ENCODE measurements around the gene ALB. TPM values are rescaled to one million over a fixed set of nuclear protein-coding genes. Genes with fewer than 3 reads are reported as not detected.

Gene ALB
- total and polyA plus RNA-seq, 2 of the 8 experiments (the other 6 are each of a cell fraction or from before 2014, with no cell fraction given): 0.12 TPM; not detected in 1

- H3K4ac ChIP-seq (replicated peaks; ENCODE audit: insufficient read length, low read depth, low read length): no peak overlapping the region
- no peaks in the 10 kb centered on the region for H3K4me1 ChIP-seq (replicated peaks in 1 of 4; ENCODE audit: control insufficient read depth in 3 of 4, insufficient read depth in 4 of 4, low read length in 3 of 4)
- no peak overlapping the region for H4K5ac ChIP-seq (ENCODE audit: insufficient read length, low read depth, low read length)
- no peaks in the 10 kb centered on the region for H3K9me3 ChIP-seq (ENCODE audit: insufficient read depth in 2 of 2, low read depth in 1 of 2, low read length in 1 of 2)
- H3K27ac ChIP-seq (ENCODE audit: low read depth, low read length): no peak overlapping the region
- H2AFZ ChIP-seq (ENCODE audit: low read length): no peak overlapping the region
- no peak overlapping the region for H4K91ac ChIP-seq (replicated peaks; ENCODE audit: insufficient read length, low read length)
- no peaks in the 10 kb centered on the region for H3K79me1 ChIP-seq (ENCODE audit: low read depth, low read length)
- no peak overlapping the region for H3K4me3 ChIP-seq (ENCODE audit: extremely low read depth in 1 of 4, insufficient read depth in 2 of 4, low read depth in 3 of 4, low read length in 4 of 4)
- no peak for DNase-seq (ENCODE audit: low read depth in 1 of 2, low spot score in 2 of 2)
- no peak overlapping the region for H2BK12ac ChIP-seq (ENCODE audit: low read depth, low read length)
- H3K23ac ChIP-seq (ENCODE audit: insufficient read length): no peak overlapping the region
- no peaks in the 10 kb centered on the region for H3K27me3 ChIP-seq (replicated peaks in 1 of 4; ENCODE audit: control insufficient read depth in 3 of 4, extremely low read depth in 1 of 4, insufficient read depth in 3 of 4, low read length in 3 of 4)
- no peaks in the 10 kb centered on the region for H3K79me2 ChIP-seq (ENCODE audit: control insufficient read depth in 1 of 2, insufficient read depth in 2 of 2, low read length in 2 of 2)
- no peak overlapping the region for H2BK5ac ChIP-seq (ENCODE audit: low read depth, low read length)
- H2BK15ac ChIP-seq (ENCODE audit: low read length): no peak overlapping the region
- H3K56ac ChIP-seq (replicated peaks; ENCODE audit: insufficient read length, low read depth, low read length): no peak overlapping the region
- FAIRE-seq: no peak
- ChIA-PET POLR2A (ENCODE audit: partially characterized antibody) (no interaction called here), CTCF (ENCODE audit: partially characterized antibody) (interaction anchor here (2.7 kb wide), 1 partner anchor 9 kb away, joined by 14 read pairs; no protein-coding TSS in a partner anchor)
- no peak overlapping the region for H2AK5ac ChIP-seq (ENCODE audit: low read depth, low read length)
- no peak overlapping the region for H3K9ac ChIP-seq (replicated peaks in 1 of 4; ENCODE audit: extremely low read depth in 1 of 4, low read depth in 3 of 4, low read length in 3 of 4)
- no peaks in the 10 kb centered on the region for H3K36me3 ChIP-seq (ENCODE audit: control insufficient read depth in 2 of 4, insufficient read depth in 4 of 4, low read length in 3 of 4)
- no peaks in the 10 kb centered on the region for H4K20me1 ChIP-seq (replicated peaks in 1 of 2; ENCODE audit: control insufficient read depth in 1 of 2, insufficient read depth in 2 of 2, low read length in 2 of 2)
- no peak overlapping the region for H3K14ac ChIP-seq (ENCODE audit: insufficient read length)
- no peak overlapping the region for H4K8ac ChIP-seq (ENCODE audit: extremely low read depth, insufficient read depth, low read length)
- no peak overlapping the region for H2BK20ac ChIP-seq (ENCODE audit: low read length)
- no peak overlapping the region for H2BK120ac ChIP-seq (replicated peaks; ENCODE audit: low read depth, low read length)
- TF ChIP-seq MAX (IDR thresholded peaks at IDR 0.05) (no peak), E2F6 (IDR thresholded peaks at IDR 0.05) (no peak), RFX5 (IDR thresholded peaks at IDR 0.05; ENCODE audit: borderline replicate concordance, low read depth, low read length) (no peak), SIX5 (IDR thresholded peaks at IDR 0.05; ENCODE audit: low read depth, low read length) (no peak), YY1 (IDR thresholded peaks at IDR 0.05; ENCODE audit: low read depth, low read length) (no peak), GABPA (IDR thresholded peaks at IDR 0.05; ENCODE audit: borderline replicate concordance, insufficient read depth, low read length) (no peak), SRF (IDR thresholded peaks at IDR 0.05; ENCODE audit: low read depth, low read length) (no peak), TAF7 (optimal IDR thresholded peaks at IDR 0.05; ENCODE audit: borderline replicate concordance, low read depth, low read length) (no peak), RBBP5 (IDR thresholded peaks at IDR 0.05; ENCODE audit: borderline replicate concordance, low read depth, low read length) (no peak), CHD1 (IDR thresholded peaks at IDR 0.05; ENCODE audit: low read depth, low read length) (no peak), JUN (IDR thresholded peaks at IDR 0.05; ENCODE audit: low read depth, low read length) (no peak), CBX5 (IDR thresholded peaks at IDR 0.05; ENCODE audit: low read depth, low read length) (no peak), SP4 (IDR thresholded peaks at IDR 0.05; ENCODE audit: low read length) (no peak), GTF2F1 (IDR thresholded peaks at IDR 0.05; ENCODE audit: borderline replicate concordance, low read depth, low read length) (no peak)
- no peak overlapping the region for H3K18ac ChIP-seq (ENCODE audit: extremely low read depth, low read length)
- H3K23me2 ChIP-seq (ENCODE audit: low read depth, low read length): no peaks in the 10 kb centered on the region
- no peak overlapping the region for H3K4me2 ChIP-seq (ENCODE audit: insufficient read depth in 1 of 2, low read depth in 2 of 2, low read length in 2 of 2)
Measured at GRCh38 chr4:73437558-73437956, 33.5 kb downstream of the ALB start.

Measured in H1 (cell line).